HG03354 (cell line): ENCODE measurements around the gene GALNT17.

ENCODE experiments used
- ATAC-seq: cut with Tn5 transposase; IDR thresholded peaks from one replicate; pipeline ENCODE4 v1.9.1; 2021; ENCODE audit warnings: mild to moderate bottlenecking; ENCODE audit not compliant: unreplicated experiment, poor library complexity, severe bottlenecking

The GALNT17 gene

GRCh38 chr7:71323726-71324125 is 191.8 kb downstream of the GALNT17 start:
- ATAC-seq: no peak

GRCh38 chr7:71325151-71325550 is 193.2 kb downstream of the GALNT17 start:
- ATAC-seq: no peak

- no peak for ATAC-seq
These were observed 194.7 kb downstream of the GALNT17 start for GRCh38 chr7:71326595-71326994.

- no peak for ATAC-seq
These were observed 196.0 kb downstream of the GALNT17 start for GRCh38 chr7:71327946-71328345.

DNA sequence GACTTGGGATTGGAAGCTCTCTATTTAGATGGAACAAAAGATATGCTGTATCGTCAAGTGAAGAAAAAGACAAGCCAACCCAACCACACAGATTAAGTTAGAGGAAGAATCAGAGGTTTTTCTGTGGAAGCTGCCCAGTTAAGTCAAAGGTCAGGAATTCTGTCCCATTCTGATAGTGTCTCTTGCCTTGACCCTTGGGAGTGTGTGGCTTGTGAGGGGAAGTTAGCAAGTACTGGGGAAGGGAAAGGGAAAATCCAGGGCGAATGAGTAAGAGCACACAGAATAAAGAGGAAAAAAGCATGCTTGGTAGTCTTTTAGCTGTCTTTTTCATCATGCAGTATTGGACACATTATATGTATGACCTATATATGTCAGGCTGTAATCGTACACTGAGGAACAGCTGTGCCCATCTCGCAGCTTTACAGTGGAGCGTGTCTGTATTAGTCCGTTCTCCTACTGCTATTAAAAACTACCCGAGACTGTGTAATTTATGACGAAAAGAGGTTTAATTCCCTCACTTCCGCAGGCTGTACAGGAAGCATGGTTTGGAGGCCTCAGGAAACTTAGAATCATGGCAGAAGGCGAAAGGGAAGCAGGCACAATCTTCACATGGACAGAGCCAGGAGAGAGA is 197.2 kb downstream of the GALNT17 start:
- ATAC-seq: no peak

DNA sequence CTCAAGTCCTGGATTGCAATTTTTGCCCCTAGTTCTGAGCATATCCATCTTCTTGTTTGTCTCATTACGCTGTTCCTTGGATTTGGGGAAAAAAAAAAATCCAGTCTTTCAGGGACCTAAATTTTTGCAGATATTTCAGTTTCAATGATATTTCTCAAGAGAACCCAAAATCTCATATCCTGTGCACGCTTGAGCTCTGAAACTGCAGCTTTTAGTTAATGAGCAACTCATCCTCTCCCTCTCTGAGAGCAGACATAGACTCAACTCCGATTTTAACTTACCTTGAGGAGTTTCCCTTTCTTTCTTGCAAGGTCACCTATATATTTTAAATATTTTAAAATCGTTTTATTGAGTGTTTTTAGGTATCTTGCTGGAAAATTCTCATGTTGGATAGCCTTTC is 200.3 kb downstream of the GALNT17 start:
- ATAC-seq: no peak

- ATAC-seq: no peak
These were observed 202.6 kb downstream of the GALNT17 start for GRCh38 chr7:71334541-71334940.

DNA sequence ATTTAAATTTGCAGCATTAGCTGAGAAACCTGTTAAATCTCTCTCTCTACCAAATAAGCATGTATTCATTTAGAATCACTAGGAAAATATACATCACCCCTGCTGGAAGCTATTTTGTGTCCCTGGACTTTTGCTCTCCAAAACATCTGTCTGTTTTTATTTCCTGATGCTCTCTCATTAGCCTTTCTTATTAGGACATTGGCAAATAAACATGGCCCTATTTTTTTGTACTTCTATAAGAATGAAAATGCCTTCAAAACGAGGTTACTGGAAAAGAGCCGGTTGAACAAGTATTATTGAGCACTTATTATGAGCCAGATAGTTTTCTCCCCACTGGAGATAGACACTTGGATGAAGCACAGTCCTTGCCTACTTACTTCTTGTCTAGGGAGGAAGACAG is 206.9 kb downstream of the GALNT17 start:
- no peak for ATAC-seq

DNA sequence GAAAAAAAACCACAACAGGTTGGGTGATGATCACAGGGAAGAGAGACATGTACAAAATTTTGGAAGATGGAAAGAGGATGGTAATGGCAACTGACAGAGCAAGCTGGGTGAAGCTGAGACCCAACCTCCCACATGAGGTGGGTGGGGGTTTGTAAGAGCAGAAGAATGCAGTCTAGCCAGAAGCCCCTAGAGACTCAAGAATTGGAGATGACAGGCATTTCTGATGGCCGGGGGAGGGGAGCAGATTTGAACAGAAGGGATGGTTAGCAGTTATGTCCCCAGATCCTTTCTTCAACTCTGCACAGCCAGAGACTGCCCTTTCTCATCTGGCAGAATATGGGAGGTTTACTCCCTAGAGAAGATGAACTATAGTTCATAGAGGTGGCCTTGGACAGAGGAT is 208.0 kb downstream of the GALNT17 start:
- no peak for ATAC-seq

DNA sequence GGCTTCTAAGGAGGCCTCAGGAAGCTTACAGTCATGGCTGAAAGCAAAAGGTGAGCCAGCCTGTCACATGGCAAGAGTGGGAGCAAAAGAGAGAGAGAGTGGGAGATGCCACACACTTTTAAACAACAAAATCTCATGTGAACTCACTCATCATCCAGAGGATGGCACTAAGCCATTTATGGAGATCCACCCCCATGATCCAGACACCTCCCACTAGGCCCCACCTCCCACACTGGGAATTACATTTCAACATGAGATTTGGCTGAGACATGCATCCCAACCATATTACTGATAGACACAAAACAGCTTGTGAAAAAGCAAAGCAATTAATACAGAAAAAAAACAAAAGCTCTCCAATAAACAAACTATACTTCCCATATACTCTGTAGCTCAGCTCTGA is 210.3 kb downstream of the GALNT17 start:
- ATAC-seq: no peak

DNA sequence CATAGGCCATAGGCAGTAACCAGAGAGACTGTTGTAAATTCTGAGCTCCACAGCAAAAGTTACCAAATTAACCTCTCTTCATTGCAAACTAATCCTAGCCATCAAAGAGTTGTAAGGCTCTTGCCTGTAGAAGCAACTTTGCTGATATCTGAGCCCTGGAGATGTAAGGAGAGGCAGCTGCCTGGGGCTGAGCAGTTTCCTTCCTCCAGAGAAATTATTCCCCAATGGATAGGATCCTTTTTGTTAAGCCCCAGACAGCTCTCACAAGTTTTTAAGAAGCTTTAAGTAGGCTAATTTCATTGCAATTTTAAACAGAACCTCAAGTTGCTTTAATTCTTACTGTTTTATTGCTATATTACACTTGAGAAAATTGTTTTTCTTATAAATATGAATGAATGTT is 211.1 kb downstream of the GALNT17 start:
- no peak for ATAC-seq

GRCh38 chr7:71343892-71344291 is 211.9 kb downstream of the GALNT17 start:
- ATAC-seq: no peak

- no peak for ATAC-seq
These were observed 213.4 kb downstream of the GALNT17 start for GRCh38 chr7:71345117-71345884.

DNA sequence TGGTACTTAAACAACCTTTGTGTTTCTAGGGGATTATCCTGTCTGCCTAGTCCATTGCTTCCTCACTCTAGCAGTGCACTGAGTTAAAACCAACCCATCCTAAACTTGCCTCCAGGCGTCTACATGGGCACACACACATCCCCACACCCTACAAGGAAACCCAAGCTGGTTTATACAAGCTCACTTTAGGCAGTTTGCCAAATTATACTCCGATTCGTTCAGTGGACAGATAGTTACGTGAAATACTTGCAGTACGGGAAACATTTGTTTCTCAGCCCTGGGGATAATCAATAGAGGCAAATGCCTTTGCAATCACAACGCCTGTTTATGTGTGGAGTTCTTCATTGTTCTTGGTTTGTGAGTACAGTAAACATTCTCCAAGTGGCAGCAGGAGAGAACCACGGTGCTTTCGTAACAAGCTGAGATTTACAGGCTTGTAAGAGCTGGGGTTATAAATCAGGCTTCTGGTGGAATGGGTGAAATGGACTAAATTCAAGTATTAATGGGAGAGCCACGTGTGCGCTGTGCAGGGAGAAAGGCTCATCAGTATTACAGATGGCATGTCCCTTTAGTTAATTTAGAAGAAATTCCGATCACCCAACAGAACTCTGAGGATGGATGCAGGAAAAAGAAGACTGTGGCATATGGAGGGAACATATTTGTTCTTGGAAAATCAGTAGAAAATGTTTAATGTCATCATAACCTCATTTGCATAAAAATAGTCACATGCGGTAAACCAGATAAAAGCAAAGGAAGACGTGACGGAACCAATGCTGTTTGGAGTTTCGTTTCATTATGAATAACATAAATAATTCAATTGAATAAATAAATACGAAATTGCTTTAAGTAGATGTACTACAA is 217.1 kb downstream of the GALNT17 start:
- ATAC-seq: no peak

- no peak for ATAC-seq
These were observed 217.9 kb downstream of the GALNT17 start for GRCh38 chr7:71349682-71350481.

DNA sequence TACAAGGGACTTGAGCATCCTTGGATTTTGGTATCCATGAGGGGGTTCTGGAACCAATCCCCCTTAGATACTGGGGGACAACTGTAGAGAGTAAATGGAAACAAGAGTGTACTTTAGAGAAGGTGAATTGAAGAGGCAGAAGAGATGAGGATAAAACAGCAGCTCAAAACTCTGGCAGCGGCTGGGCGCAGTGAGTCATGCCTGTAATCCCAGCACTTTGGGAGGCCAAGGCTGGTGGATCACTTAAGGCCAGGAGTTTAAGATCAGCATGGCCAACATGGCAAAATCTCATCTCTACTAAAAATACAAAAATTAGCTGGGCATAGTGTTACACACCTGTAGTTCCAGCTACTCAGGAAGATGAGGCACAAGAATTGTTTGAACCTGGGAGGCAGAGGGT is 218.7 kb downstream of the GALNT17 start:
- ATAC-seq: no peak

DNA sequence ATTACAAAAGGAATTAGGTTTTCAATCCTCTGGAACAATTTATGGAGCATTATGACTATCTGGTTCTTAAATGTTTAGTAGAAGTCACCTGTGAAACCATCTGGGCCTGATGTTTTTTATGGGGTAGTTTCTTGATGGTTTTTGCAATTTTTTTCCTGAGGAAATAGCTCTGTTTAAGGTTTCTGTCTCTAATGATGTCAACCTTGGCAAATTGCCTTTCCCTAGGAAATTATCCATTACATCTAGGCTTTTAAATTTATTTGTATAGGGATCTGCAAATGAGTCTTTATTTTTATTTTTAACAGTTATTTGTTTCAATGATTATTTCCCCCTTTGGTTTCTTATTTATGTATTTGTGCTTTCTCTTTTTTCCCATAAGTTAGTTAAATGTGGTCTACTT is 222.8 kb downstream of the GALNT17 start:
- ATAC-seq: no peak

DNA sequence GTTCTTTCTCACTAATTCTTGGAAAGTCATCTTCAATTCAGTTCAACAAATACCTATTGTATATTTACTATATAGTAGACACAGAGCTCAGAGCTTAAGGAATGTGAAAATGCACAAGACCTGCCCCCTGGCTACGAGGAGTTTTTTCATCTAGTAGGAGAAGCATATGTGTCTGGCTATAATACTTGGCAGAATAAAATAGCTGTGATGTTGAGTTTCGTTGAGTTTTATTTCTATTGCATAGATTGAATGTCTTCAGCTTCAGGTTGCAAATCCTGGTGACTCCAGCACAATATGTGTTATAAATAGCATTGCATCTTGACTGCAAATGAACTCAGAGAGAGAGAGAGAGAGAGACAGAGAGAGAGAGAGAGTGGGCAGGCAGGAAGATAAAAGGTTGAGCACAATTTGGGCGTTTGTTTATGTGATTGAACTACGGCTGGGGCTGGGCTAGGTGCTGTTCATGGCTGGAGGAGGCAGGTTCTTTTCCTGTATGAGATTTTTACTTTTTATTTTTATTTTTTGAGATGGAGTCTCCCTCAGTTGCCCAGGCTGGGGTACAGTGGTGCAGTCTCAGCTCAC is 229.6 kb downstream of the GALNT17 start:
- ATAC-seq: no peak

DNA sequence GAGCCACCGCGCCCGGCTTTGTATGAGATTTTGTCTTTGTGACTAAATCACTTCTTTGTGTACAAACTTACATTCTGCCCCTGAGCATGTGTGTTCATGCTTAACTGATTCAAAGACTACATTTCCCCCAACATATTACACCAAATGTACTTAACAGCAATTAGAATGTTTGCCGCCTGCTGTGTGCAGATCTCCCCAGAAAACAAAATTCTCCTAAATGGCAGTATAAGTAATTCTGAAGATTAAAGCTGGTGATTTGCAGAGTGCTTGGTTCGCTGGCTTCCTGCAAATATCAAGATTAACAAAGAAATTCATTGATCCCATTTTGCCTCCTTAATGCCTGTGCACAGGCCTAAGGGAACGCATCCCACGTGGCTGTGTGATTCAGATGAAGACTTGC is 230.3 kb downstream of the GALNT17 start:
- no peak for ATAC-seq

DNA sequence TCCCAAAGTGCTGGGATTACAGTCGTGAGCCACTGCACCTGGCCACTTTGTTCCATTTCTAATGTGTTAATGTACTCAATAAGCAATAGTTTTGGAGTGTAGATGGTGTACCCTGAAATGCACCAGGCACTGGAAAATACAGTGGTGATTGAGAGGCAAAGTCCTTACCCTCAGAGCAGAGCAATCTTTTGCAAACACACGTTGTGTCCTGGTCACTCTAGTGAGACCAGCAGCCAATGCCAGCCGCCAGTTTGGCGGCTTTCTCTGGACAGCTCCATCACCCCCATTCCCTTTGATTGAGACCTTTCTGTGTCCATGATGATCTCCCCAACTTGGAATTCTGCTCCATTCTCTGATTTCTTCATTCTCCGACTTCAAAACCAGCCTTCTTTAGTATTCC is 231.3 kb downstream of the GALNT17 start:
- ATAC-seq: no peak
